Mammary epithelial cell (primary cell): ENCODE measurements around the gene INSC.
A peak's percentile ranks its signal among the peaks of the same experiment; 100 is the strongest.

Experiments used
- EZH2 ChIP-seq: IDR thresholded peaks from 2 replicates; pipeline ENCODE4 v1.6.1; 2012; ENCODE audit warnings: low read length, inconsistent platforms, borderline replicate concordance
- TF ChIP-seq, protein P1 (sequence below), 2 donors: IDR thresholded peaks in 1 of 2; conservative IDR thresholded peaks in 1 of 2; 2 replicates each; pipeline ENCODE4 v1.5.1; 2011 to 2012; ENCODE audit warnings: inconsistent platforms in 2 of 2, low read length in 2 of 2, mild to moderate bottlenecking in 2 of 2, control low read depth in 1 of 2, low read depth in 1 of 2; ENCODE audit not compliant: insufficient read depth in 1 of 2; ENCODE audit errors: extremely low read depth in 1 of 2

DNA sequence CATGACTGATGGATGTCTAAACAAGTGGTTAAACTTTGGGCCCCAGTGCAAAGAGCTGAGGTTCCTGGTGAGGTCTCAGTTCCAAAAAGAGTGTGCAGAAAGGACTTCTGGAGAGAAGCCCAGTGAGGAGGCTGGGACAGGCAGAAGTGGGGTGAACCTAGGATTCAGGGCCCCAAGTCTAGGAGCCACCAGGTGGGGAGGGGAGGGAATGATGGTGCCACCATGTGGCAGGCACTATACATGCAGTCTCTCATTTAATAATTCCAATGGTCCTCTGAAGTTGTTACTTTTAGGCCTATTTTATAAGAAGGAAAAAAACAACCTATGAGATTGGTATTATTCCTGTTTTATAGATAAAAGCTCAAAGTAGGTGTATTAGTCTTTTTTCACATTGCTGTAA lies 102.0 kb downstream of the INSC start:
- TF ChIP-seq, protein P1, sequence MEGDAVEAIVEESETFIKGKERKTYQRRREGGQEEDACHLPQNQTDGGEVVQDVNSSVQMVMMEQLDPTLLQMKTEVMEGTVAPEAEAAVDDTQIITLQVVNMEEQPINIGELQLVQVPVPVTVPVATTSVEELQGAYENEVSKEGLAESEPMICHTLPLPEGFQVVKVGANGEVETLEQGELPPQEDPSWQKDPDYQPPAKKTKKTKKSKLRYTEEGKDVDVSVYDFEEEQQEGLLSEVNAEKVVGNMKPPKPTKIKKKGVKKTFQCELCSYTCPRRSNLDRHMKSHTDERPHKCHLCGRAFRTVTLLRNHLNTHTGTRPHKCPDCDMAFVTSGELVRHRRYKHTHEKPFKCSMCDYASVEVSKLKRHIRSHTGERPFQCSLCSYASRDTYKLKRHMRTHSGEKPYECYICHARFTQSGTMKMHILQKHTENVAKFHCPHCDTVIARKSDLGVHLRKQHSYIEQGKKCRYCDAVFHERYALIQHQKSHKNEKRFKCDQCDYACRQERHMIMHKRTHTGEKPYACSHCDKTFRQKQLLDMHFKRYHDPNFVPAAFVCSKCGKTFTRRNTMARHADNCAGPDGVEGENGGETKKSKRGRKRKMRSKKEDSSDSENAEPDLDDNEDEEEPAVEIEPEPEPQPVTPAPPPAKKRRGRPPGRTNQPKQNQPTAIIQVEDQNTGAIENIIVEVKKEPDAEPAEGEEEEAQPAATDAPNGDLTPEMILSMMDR (conservative IDR thresholded peaks at IDR 0.05 in 1 of 2, IDR thresholded peaks at IDR 0.05 in 1 of 2; ENCODE audit: extremely low read depth in 1 of 2, insufficient read depth in 1 of 2, low read depth in 1 of 2, low read length in 2 of 2), result peak; percentile 41 to 60
- no peak for TF ChIP-seq EZH2
